ENCODE results near the gene CACNA1I.

DNA sequence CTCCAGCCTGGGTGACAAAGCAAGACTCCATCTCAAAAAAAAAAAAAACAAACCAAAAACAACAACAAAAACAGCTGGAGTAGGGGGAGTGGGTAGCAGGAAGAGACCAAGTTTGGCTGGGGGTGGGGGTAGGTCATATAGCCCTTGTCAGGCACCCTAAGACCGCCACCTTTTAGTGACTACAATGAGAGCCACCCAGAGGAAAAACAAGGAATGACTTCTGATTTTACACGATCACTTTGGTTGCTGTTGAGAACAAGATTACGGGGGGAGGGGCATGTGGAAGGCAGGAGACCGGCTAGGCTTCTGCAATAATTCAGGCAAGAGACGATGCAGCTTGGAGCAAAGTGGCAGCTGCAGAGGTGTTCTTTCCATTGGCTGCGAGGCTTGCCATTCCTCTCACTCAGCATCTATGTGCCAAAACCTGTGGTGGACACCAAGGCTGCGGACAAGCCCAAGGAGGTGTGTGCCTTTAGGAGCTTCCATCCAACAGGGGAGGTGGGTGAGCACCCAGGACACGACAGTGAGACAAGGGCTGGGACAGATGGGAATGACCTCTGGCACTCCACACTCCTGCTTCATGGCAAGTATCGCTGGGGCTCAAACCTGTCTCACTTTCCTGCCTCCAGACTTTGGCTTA lies 39.7 kb upstream of the CACNA1I start:
- TF ChIP-seq FOXM1 (IDR thresholded peaks at IDR 0.05; ENCODE audit: borderline replicate concordance, low read depth) (no peak), CREB1 (IDR thresholded peaks at IDR 0.05; ENCODE audit: low read depth) (no peak), YY1 (IDR thresholded peaks at IDR 0.05; ENCODE audit: low read depth) (no peak), CEBPB (IDR thresholded peaks at IDR 0.05) (no peak), TAF1 (IDR thresholded peaks at IDR 0.05; ENCODE audit: low read depth) (no peak), RAD21 (IDR thresholded peaks at IDR 0.05; ENCODE audit: low read depth) (no peak), TEAD4 (IDR thresholded peaks at IDR 0.05) (no peak), EP300 (IDR thresholded peaks at IDR 0.05; ENCODE audit: borderline replicate concordance) (no peak), TCF12 (IDR thresholded peaks at IDR 0.05; ENCODE audit: low read depth) (no peak), ZBTB7A (IDR thresholded peaks at IDR 0.05; ENCODE audit: low read depth) (no peak)
- TF ChIP-seq, protein P1, sequence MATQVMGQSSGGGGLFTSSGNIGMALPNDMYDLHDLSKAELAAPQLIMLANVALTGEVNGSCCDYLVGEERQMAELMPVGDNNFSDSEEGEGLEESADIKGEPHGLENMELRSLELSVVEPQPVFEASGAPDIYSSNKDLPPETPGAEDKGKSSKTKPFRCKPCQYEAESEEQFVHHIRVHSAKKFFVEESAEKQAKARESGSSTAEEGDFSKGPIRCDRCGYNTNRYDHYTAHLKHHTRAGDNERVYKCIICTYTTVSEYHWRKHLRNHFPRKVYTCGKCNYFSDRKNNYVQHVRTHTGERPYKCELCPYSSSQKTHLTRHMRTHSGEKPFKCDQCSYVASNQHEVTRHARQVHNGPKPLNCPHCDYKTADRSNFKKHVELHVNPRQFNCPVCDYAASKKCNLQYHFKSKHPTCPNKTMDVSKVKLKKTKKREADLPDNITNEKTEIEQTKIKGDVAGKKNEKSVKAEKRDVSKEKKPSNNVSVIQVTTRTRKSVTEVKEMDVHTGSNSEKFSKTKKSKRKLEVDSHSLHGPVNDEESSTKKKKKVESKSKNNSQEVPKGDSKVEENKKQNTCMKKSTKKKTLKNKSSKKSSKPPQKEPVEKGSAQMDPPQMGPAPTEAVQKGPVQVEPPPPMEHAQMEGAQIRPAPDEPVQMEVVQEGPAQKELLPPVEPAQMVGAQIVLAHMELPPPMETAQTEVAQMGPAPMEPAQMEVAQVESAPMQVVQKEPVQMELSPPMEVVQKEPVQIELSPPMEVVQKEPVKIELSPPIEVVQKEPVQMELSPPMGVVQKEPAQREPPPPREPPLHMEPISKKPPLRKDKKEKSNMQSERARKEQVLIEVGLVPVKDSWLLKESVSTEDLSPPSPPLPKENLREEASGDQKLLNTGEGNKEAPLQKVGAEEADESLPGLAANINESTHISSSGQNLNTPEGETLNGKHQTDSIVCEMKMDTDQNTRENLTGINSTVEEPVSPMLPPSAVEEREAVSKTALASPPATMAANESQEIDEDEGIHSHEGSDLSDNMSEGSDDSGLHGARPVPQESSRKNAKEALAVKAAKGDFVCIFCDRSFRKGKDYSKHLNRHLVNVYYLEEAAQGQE (IDR thresholded peaks at IDR 0.05; ENCODE audit: low read depth): no peak
- TF ChIP-seq, protein P2, sequence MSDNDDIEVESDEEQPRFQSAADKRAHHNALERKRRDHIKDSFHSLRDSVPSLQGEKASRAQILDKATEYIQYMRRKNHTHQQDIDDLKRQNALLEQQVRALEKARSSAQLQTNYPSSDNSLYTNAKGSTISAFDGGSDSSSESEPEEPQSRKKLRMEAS (IDR thresholded peaks at IDR 0.05): no peak
- TF ChIP-seq, protein P3, sequence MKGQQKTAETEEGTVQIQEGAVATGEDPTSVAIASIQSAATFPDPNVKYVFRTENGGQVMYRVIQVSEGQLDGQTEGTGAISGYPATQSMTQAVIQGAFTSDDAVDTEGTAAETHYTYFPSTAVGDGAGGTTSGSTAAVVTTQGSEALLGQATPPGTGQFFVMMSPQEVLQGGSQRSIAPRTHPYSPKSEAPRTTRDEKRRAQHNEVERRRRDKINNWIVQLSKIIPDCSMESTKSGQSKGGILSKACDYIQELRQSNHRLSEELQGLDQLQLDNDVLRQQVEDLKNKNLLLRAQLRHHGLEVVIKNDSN (IDR thresholded peaks at IDR 0.05): no peak

All from Ishikawa (cell line).